Stimulated activated CD8-positive, alpha-beta memory T cell treated with anti-CD3 and anti-CD28 coated beads, Interleukin-7, amount 100 ng/mL, for 4 hours (primary cell): ENCODE data around the gene AGAP1.

Experiments used
- DNase-seq, 2 donors: peaks; one replicate each; pipeline ENCODE4 v3.0.0-alpha.2; 2020; ENCODE audit warnings: low read depth in 2 of 2

AGAP1 gene

DNA sequence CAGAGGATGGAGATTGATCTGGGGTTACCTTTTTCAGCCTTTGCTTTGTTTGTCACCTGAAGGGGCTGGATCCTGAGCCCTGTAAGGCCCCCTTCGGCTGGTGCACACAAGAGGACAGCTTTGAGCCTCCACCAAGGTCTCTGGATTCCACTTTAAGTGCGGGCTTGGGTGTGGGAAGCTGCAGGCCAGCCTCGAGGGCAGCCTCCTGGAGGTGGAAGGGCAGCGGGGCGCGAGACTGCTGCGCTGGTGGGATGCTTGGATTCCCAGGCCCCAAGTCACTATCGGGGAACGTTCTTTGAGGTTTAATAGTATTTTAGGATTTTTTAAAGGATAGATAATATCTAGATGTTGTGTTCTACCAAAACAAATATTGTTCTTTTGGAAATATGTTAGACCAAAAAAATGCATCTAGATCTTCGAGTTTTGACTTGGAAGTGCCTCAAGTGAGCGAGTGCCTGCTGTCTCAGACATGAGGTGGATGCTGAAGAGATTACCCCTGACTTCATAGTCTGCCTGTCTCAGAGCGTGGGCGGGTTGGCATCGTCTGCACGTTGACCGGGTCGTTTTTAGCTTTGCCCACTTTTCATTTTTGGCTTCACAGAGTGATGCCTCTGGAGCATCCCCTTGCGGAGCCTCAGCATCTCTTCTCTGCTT is 113.8 kb downstream of the AGAP1 start:
- no peak for DNase-seq

DNA sequence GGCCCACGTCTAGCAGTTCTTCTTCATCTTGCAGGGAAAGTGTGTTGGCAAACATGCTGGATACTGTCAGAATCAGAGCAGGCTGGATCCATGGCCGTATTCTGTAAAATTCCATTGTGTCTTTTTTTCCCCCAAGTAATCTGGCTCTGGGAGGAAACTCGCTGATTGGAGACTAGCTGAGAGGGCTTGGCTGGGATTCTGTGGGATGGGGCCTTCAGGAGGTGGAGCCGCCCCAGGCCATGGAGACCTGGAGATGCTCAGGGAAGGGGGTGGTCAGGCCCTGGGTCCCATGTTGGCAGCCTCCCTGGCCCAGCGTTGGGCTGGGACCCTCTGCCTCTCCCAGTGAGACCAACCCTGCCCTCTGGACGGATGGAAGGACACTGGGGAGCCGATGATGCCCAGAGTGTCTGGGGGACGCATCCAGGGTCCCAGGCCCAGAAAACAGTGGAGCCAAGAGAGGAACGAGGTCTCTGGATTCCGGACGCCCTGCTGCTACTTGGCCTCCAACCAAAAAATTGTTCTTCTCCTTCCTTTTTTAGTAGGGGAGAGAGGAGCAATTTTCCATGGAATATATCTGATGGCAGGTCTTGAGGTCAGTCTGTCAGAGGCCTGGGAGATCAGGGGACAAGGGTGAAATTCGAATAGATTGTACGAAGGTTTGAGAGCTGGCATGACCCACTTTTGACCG is 114.5 kb downstream of the AGAP1 start:
- DNase-seq, result no peak

DNA sequence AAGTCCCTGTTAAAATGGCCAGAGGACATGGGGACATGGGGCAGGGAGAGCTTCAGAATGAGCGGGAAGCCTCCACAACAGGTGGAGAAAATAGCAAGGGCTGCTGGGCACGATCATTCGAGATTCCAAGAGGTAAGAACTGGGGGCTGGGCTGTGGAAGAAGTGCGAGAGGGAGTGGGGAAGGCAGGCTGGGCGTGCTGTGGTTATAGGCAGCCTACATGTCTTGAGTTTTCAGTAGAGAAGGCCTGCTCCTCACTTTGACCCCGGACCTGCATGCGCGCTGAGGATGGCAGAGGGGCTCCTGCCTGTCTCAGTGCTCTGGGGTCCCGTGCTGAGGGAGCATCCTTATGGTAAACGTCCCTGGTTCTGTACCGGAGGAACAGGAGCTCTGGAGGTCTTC is 115.5 kb downstream of the AGAP1 start:
- no peak for DNase-seq

DNA sequence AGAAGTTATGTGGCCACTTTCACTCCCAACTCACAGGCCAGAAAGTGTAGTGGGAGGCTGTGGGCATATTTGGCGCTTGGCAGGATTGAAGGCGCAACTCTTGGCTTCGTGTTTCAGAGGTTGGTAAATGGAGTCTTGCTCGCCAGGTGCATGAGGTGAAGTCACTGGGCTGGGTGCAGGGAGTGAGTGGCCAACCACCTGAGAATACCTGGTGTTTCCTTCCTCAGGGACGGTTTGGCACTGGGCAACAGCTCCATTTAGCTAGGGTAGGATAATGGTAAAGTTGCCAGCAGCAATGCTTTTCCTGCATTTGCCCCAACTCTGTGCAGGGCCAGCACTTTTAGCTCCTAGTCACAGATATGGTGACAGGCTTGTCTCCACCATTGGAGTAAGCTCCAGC is 115.9 kb downstream of the AGAP1 start:
- no peak for DNase-seq

DNA sequence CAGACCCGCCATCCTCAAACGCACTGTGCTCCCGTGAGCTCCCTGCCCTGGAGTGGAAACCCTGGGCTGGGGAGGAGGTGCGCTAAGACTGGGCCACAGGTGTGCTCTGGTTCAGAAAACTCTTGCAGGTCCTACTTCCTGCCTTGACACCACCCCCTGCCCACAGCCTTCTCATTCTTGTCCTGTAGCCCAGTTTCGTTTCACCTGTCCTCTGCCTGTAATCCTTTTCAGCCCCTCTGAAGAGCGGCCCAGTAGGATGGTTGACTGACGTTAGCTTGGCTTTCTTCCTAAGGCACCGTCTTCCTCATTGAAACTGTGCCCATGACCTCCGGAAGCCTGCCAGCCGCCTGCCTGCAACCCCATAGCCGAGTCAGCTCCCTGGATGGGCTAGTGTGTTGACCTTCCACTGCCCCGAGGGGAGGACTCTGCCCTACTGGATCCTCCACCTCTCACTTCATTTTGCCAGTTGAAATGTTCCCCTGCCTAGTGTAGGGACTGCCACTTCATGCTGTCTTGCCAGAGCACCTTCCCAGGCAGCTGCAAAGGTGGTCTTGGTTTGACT is 116.9 kb downstream of the AGAP1 start:
- no peak for DNase-seq

DNA sequence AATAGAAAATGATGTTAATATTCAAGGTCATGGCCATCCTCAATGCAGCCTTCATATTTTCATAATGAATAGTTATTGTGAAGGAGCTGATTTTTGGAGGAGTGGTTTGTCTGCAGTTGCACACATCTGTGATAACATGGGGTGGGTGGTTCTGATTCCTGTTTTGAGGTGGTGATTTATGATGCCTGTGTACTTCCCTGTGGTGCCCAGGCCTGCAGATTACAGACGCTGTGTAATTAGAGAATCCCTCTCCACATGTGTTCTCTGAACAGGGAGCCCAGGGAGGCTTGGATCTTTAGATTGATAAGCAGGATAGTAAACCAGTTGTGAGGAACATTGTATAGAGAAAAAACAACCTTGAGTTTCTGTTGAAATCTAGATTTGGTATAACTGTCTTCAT is 117.5 kb downstream of the AGAP1 start:
- no peak for DNase-seq

DNA sequence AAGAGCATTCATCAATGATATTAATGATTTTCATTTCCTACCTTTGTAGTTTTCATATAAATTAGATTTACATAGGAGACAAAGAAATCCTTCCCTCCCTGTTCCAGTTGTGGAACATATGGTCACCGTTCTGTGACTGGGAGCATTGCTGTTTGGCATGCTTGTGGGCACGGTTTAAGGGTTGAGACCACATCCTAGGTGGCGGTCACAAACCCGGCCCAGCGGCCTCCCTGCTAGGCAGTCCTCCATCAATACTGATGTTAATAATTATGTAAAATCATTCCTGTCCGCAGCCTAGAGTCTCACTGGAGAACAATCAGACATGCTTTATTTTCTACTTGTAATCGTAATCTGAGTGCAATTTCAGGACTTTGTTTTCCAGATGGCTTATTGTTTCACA is 117.9 kb downstream of the AGAP1 start:
- no peak for DNase-seq

DNA sequence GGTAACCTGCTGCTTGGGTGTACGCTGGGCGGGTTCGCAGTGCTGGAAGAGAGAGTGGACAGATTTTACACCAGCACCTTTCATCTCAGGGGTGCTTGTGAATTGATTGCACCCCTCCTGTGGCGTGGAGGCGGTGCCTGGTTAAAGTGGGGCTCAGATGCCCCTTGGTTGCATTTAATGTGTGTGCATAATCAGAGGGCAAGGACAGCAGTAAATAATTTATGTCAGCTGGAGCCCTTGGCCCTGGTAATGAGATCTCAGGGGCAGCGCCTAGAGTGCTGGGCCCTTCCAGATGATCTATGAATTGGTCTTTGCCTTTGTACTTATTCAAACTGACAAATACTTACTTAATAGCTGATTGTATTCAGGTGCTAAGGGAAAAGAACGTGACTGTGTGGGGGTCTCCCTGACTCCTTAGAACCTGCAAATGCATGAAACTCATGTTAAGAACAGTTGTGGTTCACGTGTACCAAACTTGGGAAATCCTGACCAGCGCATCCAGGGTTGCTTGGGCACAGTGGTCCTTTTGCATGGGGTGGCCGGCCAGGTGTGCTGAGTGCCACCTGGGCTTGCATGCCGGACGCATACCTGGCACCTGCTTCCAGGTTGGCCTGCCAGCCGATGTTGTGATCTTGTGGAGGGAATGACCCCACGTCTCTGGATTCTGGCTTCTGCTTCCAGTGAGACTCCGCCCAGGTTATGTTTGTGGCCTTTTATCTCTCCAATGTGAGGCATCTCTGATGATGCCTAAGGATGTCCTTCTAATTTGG is 118.5 kb downstream of the AGAP1 start:
- DNase-seq, result no peak

DNA sequence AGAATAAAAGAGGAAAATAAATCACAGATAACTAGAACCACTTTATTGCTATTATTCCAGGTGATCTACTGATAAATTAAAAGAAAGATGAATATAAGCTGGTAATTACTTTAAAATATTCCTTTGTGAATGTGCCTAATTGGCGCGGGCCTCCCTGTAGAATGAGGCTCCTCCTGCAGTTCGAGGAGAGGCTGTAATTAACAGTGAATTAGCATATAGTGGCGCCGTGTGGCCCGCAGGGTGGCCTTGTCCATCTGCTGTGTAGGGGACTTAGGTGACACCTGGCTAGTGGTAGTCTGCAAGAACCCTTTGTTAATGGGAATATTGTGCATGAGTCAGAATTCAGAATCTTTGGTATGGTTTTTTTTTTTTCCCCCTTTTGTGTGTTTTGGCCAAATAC is 119.8 kb downstream of the AGAP1 start:
- DNase-seq, result no peak

DNA sequence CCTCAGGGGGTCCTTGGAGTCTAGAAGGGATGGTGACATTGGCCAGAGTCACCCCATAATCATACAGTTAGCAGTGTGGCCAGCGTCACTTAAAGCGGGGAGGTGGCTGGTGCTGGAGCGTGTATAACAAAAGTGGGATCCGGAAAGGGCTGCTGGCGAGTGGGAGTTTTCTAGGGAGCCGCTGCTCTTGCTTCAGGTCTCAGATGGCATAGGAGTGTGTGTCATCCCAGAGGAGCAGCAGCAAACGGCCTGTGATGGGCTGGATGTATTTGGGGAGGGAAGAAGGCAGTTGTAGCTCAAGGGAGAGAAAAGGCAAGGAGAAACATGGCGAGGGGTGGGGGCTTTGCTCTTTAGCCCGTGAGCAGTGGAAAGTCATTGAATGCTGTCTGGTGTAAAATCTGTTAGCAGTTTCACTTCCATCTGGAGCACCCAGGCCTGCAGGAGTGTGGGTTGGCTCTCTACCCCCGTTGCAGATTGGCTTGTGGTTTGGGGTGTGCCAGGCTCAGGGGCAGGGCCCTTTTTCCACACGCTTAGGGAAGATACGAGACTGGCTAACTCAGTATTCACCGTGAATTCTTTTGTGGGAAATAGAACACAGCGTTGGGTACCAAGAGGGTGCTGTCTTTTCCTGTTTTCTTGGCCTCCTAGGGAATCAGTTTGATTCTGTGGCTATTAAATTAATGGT is 120.5 kb downstream of the AGAP1 start:
- no peak for DNase-seq

DNA sequence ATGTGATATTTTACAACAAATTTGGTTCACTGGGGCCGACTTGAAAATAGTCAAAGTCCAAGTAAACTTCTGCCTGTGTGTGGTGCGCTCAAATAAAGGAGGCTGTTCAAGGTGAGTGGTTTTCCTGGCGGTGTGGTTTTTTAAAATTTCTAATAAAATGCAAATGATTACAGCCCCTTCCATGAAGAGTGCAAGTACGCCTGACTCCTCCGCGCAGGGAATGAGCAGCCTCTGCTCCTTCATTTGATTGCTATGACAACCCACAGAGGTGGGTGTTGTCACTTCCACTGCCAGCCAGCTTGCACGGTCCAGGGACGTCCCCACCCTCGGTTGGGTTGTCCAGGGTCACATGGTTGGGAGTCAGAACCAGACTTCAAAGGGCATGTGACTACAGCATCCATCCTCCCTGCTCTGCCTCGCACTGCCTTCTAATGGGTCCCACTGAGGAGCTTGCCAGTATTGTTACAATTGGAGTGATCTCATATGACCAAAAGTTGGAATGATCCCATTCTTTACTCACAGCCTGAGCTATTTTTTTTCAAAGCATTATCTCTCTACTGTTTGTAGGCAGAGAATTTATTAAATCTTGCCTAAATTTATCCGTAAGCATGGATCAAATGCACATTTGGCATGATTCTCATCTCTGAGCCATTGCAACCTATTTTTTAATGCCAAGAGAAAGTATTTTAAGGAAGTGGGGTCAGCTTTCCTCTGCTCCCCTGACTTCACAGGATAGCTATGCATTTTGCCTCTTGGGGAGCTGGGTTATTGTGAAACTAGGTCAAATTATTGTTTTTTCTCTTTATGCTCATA is 121.3 kb downstream of the AGAP1 start:
- no peak for DNase-seq

DNA sequence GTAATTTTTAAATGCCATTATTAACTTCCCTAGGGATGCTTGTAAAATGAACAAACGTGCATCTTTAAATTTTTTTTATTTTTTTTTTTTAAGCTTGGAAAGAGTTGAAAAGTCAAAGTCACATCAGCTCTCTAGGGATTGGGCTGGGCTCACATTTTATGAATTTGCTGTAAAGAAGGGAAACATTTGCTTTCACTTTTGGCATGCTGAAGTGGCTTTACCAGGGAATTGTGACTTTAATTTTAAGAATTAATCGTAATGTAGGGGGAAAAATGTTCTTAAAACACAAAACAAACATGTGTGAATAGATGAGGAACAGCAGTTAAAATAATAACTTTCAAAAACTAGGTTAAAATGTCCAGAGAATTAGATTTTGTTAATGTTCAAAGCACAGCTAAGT is 123.0 kb downstream of the AGAP1 start:
- DNase-seq, result no peak

DNA sequence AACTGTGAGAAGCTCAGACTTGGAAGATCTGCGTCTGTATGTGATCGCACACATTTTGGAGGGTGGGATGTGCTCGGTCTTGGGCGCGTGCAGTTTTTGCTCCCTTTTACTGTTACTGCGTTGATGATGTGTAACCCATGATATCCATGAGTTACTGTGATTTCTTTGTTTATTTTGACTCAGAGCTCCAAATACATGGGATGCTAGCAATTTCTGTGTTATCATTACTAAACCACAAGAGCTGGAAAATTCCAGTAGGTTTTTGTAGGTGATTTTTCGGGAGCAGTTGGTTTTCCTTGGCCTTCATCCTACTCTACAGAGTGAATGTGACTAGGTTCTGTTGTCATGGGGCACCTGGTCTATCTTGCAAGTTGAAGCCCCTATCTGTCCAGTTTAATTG is 124.2 kb downstream of the AGAP1 start:
- no peak for DNase-seq

DNA sequence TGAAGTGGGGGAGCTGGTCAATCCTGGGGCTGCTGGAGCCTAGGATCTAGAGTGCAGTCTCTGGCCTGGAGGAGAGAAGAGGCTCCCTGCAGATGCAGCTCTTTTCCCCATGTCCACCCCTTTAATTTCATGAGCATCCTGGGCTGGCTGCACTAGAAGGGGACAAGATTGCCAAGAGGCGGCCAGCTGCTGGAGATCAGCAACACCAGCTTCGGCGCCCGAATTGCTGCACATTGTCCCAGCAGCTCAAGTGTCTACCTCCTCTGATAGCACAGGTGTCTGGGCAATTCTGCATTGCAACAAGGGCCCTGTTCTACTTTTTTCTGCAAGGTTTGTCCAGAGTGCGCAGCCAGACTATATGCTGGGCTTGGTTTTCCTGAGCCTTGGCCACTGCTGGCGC is 125.7 kb downstream of the AGAP1 start:
- no peak for DNase-seq

DNA sequence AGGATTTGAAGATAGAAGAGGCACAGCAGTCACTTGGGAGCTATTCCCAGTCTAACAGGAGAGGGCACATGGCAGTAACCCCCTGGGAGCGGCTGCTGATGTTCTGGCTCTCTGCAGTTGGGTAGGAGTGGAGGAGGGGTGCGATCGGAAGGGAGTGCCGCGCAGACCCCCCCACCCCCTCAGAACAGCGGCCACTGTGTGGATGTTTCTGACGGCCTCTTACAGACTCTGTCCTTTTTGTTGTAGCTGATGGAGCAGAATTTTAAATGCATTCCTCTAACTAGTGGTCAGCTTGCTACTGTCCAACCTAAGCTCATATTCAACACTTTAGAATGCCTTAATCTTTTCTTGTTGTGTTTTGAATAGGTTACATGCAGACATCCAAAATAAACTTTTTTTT is 127.9 kb downstream of the AGAP1 start:
- DNase-seq, result no peak

DNA sequence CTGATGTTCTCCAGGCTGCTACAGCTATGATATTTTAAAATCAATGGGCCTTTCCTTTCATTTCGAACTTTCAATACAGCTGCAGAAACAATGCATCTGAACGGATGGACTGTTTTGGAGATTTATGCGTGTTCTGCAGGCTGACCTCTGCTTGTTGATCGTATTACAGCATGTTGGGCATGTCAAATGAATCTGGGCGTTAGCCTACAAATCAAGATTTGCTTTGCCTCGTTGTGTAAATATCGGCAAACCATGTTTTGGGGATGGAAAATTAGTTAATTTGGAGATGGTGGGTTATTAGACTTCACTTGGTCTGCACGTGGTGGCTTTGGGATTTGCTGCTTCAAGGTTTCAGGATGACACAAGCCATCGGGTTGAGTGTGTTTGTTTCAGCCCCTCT is 129.3 kb downstream of the AGAP1 start:
- no peak for DNase-seq

DNA sequence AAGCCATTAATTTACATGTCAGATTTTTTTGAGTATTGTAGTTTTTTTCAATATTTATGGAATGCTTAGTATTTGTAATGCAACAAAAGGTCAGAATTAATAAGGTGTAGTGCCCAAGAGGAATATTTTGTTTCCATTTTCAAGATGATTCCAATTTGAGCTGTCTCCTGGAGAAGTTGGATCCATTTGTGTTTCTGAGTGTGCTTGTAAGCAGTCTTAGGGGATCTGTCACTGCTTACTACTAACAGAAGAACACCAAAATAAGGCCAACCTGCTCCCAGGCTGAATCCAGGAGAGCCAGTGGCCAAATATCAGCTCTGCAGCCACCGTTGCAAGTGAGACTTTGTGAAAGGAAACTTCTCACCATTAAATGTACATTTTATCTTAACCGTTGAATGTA is 129.9 kb downstream of the AGAP1 start:
- DNase-seq, result no peak

DNA sequence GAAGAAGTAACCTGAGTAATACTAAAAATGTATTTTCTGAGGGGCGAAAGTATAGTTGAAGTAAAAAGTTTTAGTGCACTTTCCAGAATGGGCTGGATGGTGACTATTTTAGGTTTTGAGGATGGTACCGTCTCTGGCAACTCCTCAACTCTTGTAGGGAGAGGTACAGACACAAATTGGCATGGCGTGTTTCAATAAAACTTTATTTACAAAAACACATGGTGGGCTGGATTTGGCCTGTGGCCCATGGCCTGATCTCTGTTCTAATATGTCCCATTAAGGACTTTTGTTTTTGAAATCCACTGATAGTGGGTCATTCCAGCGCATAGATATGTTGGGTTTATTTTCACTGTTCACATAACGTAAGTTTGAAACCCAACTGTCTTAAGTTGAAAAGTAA is 132.8 kb downstream of the AGAP1 start:
- no peak for DNase-seq

DNA sequence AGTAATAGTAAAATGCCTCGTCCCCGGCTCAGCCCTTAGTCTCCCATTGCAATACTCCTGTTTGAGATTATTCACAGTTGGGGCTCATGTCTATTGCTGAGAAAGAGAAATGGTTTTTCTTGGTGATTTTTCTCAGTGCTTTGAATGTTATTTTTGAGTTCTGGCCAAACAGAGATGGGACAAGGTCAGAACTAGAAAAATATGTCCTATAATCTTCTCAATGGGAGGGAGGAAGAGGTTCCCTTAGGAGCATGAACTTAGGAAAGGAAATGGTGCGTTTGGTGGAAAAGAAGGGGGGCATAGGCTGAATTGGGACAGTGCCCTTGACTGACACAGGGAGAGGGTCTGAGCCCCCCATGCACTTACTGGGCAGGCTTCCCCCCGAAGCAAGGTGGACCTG is 133.8 kb downstream of the AGAP1 start:
- DNase-seq, result no peak

DNA sequence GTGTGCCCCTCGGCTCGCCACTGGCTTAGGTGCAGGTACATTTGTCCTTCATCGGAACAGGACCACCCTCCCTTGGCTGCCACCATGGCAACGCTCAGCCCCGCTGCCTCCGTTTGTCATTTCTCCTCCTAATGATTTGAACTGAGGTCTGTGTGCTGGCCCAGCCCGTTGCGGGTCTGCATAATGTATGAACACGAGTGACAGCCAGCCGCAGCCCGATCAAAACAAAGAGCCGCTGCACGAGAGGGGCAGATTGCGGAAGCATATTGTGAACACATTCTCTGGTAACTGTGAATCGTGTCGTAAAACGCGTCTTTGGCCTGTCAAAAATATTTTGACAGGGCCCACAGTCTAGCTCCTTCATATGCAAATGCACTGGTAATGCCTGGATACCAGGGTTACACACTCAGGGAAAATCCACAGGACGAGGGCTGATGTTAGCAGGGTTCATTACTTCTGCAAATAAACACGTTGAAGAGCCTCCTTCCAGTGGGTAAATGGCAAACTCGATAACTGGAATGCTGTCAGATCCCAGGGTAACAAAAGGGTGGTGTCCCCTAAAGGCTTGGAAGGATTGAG is 137.0 kb downstream of the AGAP1 start:
- DNase-seq, result no peak
